HG03135 (cell line): Measurements from ENCODE around the gene STING1.
"Not testable (repeated sequence)": the region's sequence is repeated elsewhere in the genome, so short reads cannot be mapped to it uniquely, and the experiment has no call there.

Experiments used
- ATAC-seq: cut with Tn5 transposase; IDR thresholded peaks from one replicate; pipeline ENCODE4 v1.9.1; 2021; ENCODE audit warnings: mild to moderate bottlenecking, moderate library complexity; ENCODE audit not compliant: unreplicated experiment

Gene STING1

GRCh38 chr5:139482050-139482889 lies at the start of gene STING1:
STING1 (minus strand) TSS chr5:139482758; CDS start chr5:139481704, 1,054 bp downstream.
- ATAC-seq: peak; percentile 54

DNA sequence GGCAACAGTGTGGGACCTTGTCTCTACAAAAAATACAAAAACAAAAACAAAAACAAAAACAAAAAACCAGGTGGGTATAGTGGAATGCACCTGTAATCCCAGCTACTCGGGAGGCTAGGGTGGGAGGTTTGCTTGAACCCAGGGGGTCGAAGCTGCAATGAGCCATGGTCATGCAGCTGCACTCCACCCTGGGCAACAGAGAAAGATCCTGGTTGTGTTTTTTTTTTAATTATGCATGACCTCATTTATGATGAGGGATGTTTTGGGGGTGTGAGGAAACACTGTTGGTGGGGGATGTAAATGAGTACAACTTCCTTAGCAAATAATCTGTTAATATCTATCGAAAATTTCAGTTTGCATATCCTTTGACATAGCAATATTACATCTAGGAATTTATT lies 49.2 kb upstream of the STING1 start:
- ATAC-seq: no peak

DNA sequence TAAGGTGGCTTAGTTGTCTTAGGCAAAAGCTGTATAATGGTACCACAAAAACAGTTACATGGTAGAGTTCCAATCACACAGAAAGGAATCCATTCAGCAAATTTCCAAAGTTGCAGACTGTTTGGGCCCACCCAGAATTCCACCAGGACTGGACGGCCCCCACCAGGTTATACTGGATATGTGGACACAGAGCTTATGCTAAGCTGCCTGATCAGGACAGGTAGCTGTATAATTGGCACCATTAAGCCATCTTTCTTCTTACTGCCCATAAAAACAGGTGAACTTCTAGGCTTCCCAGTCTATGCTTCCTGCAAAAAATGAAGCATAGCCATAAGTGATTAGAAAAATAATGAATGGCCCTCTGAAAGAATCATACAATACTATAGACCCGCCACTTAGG lies 47.5 kb upstream of the STING1 start:
- ATAC-seq: not testable (repeated sequence)

GRCh38 chr5:139528695-139529094 lies 46.1 kb upstream of the STING1 start:
- ATAC-seq: not testable (repeated sequence)

DNA sequence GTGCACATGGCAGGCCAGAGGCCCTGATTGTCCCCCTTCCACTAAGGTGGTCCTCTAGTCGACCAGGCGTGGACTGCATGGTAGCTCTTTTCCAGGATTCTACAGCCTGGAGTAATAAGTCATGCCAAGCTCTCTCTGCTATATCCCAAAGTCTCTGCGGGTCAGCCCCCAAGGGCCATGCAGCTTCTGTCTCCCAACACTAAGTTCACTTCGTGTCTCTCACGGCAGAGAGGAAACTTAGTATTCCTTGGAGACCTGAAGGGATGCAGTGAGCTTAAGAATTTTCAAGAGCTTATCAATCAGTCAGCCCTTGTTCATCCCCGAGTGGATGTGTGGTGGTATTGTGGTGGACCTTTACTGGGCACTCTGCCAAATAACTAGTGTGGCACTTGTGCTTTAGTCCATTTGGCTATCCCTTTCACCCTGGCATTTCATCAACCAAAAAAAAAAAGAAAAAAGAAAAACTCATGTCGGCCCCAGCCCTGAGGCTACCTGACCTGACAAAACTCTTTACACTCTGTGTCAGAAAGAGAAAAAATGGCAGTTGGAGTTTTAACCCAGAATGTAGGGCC lies 45.4 kb upstream of the STING1 start:
- not testable (repeated sequence) for ATAC-seq

GRCh38 chr5:139527090-139527470 lies 44.5 kb upstream of the STING1 start:
- not testable (repeated sequence) for ATAC-seq

- not testable (repeated sequence) for ATAC-seq
Observed at GRCh38 chr5:139526309-139527089, 43.9 kb upstream of the STING1 start.

- ATAC-seq: not testable (repeated sequence)
Observed at GRCh38 chr5:139525586-139526308, 43.2 kb upstream of the STING1 start.

DNA sequence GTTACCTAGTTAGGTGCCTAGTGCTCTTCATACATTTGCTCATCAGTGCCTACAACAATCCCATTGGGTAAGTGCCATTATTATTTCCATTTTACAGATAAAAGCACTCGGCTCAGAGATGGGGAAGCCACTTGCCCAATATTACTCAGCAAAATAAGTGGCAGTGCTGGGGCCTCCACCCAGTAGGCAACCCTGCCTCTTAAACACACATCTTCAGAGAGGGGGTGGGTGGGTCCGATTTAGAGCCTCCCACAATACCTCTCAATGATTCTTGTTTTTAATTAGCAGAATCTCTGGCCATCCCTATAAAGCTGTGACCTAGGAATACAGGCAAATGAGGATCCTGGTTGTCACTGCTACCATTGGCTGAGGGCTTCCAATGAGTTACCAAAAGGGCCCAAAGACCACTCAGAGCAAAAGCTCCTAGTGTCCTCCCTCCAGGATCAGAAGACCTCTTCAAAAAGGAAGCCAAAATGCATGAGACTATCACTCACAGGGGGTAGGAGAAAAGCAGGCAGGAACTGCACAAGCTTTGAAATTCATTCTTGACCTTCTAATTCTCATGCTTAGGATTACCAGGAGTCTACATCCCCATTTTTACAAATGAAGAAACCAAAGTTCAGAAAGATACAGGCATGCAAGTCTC lies 42.5 kb upstream of the STING1 start:
- ATAC-seq: no peak

GRCh38 chr5:139524446-139524845 lies 41.9 kb upstream of the STING1 start:
- ATAC-seq: no peak

GRCh38 chr5:139523635-139524445 lies 41.3 kb upstream of the STING1 start:
- no peak for ATAC-seq

GRCh38 chr5:139517683-139518564 lies 35.4 kb upstream of the STING1 start:
- peak; percentile 86 for ATAC-seq

- ATAC-seq: no peak
Observed at GRCh38 chr5:139514486-139514856, 31.9 kb upstream of the STING1 start.

DNA sequence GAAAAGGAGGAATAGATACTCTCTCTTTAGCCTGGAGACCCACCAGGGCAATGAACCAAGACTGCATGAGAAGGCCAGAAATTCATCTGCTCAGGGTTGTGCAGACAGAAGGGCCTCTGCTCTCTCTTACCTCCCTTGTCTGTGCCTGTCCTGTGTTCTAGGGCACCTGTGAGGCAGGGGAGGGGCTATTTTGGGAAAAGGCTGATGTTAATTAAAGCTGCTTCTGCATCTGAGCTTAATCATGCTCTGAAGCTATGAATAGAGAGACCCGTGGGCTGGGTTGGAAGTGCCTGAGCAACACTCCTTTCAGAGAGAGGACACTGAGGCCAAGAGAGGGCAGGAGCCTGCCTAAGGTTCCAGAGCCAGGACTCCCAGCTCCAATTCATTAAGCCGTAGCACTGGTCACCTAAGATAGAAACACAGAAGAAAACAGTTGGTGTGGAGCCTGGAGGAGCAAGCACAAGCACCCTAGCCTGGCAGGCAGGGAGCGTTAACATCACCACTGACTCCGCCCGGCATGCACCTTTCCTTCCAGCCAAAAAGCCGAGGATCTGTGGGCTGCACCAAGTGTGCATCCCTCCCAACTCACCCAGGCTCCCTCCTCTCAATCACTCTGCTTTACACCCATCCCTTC lies 31.4 kb upstream of the STING1 start:
- peak; percentile 6 for ATAC-seq

GRCh38 chr5:139513434-139513833 lies 30.9 kb upstream of the STING1 start:
- peak; percentile 57 for ATAC-seq

DNA sequence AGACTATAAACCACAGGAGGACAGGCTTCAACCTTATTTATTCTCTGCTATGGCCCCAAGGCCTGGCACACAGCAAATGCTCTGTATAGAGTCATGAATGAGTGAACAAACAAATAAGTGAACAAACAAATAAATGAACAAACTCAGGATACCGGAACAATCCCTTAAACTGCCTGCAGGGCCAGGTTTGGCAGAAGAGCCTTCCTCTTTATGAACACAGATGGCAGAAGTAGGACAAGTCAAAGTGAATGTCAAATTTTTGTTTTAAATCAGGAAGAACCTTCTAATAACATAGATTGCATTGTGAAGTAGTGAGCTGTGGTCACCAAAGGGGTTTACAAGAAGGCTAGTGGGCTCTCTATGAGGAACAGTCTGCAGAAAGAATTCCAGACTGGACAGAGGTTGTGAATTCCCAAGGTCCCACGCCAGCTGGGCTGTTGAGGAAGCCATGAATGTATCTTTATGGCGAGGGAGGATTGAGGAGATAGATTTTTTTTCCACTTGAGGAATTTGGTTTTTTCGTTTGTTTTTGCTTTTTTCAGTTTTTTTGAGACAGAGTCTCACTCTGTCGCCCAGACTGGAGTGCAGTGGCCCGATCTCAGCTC lies 30.3 kb upstream of the STING1 start:
- no peak for ATAC-seq

DNA sequence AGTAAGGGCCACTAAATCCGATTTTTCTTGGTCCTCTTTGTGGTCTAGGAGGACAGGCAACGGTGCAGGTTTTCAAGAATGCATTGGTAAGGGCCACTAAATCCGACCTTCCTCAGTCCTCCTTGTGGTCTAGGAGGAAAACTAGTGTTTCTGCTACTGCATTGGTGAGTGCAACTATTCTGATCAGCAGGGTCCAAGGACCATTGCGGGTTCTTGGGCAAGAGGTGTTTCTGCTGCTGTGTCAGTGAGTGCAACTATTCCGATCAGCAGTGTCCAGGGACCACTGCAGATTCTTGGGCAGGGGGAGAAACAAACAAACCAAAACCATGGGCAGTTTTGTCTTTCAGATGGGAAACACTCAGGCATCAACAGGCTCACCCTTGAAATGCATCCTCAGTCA lies 22.2 kb upstream of the STING1 start:
- ATAC-seq: not testable (repeated sequence)

DNA sequence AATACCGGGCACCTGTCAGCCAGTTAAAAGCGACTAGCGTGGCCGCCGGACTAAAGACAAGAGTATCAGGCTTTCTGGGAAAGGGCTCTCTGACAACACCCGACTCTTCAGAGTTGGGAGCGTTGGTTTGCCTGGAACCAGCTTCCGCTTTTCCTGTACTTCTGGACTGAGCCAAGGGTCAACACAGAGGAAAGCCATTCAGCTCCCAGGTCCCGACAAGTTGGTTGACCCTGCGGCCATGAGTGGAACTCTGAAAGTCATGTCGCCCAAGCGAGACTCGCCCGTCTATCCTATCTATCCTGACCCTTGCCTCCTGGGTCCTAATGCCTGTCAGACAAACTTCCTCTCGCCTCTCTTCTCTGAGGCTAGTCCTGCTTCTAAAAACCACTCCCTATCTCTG lies 21.3 kb upstream of the STING1 start:
- ATAC-seq: not testable (repeated sequence)
